Spleen (tissue), 7 donors: ENCODE measurements around the gene ANKRD17.

Source experiments
- POLR2A ChIP-seq, 3 donors: fragments of 450-650 bp; IDR thresholded peaks; one replicate each; pipeline ENCODE4 v1.5.1; 2017; ENCODE audit warnings: antibody characterized with exemption in 3 of 3, mild to moderate bottlenecking in 1 of 3
- POLR2AphosphoS5 ChIP-seq, 3 donors: sonication (generic); formaldehyde crosslinking; IDR thresholded peaks; one replicate each; pipeline ENCODE4 v1.5.1; 2017; ENCODE audit warnings: antibody characterized with exemption in 3 of 3
- TF ChIP-seq, protein P1 (sequence below), 11 experiments: fragments of 200-600 bp in 7 of 11; fragments of 450-650 bp in 4 of 11; sonication (generic) in 4 of 11; IDR thresholded peaks in 8 of 11; conservative IDR thresholded peaks in 3 of 11; 1 replicate in 7 of 11; 2 replicates in 4 of 11; pipeline versions ENCODE4 v1.4.0 to v1.8.0; 2016 to 2021; ENCODE audit warnings: antibody characterized with exemption in 11 of 11, inconsistent platforms in 4 of 11, mild to moderate bottlenecking in 1 of 11
- donor health status: DM: no; HTN: no; CAD: no; lungs with moderate emphysema.
- donor health status: DM: no; HTN: no; CAD: no.
- donor health status: DM: no; HTN: no; CAD: no.

DNA sequence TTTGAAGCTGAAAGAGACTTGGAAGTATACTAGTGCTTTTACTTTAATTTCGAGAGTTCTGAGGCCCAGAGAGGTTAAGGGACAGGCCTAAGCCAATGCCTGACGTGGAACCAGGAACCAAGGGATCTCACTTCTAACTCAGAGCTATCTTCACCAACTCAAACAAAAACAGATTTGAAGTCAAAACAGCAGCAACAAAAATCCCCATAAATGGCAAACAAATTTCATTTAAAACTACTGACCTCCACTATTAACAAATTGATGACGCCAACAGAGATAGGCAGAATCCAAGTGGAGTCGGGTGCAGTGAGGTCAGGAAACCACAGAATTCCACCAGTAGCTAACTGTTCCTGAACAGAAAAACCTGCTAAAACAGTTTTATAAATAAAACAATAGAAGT is 194.1 kb downstream of the ANKRD17 start:
- TF ChIP-seq, protein P1, sequence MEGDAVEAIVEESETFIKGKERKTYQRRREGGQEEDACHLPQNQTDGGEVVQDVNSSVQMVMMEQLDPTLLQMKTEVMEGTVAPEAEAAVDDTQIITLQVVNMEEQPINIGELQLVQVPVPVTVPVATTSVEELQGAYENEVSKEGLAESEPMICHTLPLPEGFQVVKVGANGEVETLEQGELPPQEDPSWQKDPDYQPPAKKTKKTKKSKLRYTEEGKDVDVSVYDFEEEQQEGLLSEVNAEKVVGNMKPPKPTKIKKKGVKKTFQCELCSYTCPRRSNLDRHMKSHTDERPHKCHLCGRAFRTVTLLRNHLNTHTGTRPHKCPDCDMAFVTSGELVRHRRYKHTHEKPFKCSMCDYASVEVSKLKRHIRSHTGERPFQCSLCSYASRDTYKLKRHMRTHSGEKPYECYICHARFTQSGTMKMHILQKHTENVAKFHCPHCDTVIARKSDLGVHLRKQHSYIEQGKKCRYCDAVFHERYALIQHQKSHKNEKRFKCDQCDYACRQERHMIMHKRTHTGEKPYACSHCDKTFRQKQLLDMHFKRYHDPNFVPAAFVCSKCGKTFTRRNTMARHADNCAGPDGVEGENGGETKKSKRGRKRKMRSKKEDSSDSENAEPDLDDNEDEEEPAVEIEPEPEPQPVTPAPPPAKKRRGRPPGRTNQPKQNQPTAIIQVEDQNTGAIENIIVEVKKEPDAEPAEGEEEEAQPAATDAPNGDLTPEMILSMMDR (IDR thresholded peaks at IDR 0.05 in 8 of 11, conservative IDR thresholded peaks at IDR 0.05 in 3 of 11) = no peak
- TF ChIP-seq POLR2AphosphoS5 (IDR thresholded peaks at IDR 0.05) (no peak), POLR2A (IDR thresholded peaks at IDR 0.05) (no peak)
